DMS79 treated with DMSO at 0.1 percent for 48 hours (cell line): ENCODE measurements around the gene SURF6.
"Not testable (repeated sequence)": the region's sequence is repeated elsewhere in the genome, so short reads cannot be mapped to it uniquely, and the experiment has no call there.

Experiments
- DNase-seq: peaks from one replicate; lab custom pipeline; 2025; lab: John Stamatoyannopoulos, UW

Gene SURF6

GRCh38 chr9:133335924-133336811 is at the start of gene SURF6:
Gene SURF6, minus strand, starts transcription at chr9:133336188. Its CDS starts 56 bp downstream, at chr9:133336132.
- peak; percentile 86 for DNase-seq

DNA sequence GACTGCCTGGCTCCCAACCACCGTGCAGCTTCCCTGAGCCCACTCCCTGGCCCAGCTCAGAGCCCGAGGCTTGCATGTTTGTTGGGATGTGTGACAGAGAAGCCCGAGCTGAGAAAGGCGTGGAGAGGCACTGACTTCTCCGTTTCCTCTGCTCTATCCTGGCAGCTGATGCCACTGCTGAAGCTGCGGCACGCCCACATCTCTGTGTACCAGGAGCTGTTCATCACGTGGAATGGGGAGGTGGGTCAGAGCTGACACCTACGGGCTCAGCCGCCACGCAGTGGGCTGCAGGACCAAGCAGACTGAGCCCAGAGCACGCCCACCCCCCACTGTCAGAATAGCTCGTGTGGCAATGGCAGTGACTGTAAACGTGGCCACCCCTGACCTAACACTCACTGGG is 49.5 kb upstream of the SURF6 start:
- DNase-seq, result no peak

DNA sequence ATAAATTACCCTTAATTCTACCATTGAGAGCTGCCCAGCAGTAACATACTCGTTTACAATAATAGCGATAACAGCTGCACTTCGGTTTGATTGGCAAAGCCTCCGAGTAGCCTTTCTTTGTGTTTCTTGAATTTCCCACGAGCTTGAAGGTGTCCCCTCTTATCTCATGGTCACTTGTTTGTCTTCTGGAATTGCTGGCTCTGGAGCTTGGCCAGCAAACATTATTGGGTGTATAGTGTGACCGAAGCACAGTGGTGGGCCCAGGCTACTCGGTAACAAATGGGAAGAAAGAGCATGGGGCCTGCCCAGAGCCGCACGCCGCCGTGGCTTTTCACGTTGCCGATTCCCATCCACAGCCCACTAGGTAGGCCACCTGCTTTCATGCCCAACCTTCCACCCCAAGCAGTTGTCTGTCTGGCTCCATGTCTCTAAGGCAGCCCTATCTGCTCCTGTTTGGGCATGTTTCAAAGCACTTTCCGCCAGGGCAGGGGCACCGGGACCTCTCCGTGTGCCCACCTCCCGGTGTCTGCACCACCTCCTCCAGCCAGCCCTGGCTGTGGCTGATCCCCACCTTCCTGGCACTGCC is 48.8 kb upstream of the SURF6 start:
- DNase-seq, result no peak

DNA sequence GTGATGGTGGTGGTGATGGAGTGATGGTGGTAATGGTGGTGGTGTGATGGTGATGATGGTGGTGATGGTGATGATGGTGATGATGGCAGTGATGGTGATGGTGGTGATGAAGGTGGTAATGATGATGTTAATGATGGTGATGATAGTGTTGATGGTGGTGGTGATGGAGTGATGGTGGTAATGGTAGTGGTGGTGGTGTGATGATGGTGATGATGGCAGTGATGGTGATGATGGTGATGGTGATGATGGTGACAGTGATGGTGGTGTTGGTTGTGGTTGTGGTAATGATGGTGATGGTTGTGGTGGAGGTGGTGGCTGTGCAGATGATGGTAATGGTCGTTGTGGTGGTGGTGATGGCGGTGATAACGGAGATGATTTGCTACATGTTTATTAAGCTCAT is 47.5 kb upstream of the SURF6 start:
- DNase-seq, result no peak

DNA sequence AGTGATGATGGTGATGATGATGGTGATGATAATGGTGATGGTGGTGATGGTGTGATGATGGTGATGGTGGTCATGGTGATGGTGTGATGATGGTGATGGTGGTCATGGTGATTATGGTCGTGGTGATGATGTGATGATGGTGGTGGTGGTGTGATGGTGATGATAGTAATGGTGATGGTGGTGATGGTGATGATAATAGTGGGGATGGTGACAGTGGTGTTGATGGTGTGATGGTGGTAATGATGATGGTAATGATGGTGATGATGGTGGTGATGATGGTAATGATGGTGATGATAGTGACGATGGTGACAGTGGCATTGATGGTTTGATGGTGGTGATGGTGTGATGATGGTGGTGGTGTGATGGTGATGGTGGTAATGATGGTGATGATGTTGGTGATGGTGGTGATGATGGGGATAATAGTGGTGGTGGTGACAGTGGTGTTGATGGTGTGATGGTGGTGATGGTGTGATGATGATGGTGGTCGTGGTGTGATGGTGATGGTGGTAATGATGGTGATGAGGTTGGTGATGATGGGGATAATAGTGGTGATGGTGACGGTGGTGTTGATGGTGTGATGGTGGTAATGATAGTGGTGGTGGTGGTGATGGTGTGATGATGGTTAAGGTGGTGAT is 46.6 kb upstream of the SURF6 start:
- DNase-seq, result no peak

DNA sequence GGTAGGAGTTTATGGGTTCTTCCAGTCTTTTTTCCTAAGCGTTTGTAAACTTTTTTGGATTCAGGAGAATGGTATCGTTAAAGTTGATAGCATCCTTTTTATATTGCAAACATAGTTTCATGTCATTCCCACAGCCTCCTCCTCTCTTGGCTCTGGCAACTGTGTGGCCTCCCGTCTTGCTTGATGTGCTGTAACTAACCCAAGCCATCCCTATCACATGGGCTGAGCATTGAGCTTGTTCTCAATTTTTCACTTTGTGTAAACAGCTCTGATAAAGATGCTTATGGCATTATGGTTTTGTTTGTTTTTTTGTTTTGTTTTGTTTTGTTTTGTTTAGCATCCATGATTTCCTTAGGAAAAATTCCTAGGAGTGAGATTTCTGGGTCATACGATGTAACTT is 44.7 kb upstream of the SURF6 start:
- DNase-seq, result no peak

GRCh38 chr9:133379153-133380086 is 43.4 kb upstream of the SURF6 start:
- DNase-seq, result no peak

- no peak for DNase-seq
Measured at GRCh38 chr9:133378408-133378962, 42.5 kb upstream of the SURF6 start.

- no peak for DNase-seq
Measured at GRCh38 chr9:133377721-133378216, 41.8 kb upstream of the SURF6 start.

DNA sequence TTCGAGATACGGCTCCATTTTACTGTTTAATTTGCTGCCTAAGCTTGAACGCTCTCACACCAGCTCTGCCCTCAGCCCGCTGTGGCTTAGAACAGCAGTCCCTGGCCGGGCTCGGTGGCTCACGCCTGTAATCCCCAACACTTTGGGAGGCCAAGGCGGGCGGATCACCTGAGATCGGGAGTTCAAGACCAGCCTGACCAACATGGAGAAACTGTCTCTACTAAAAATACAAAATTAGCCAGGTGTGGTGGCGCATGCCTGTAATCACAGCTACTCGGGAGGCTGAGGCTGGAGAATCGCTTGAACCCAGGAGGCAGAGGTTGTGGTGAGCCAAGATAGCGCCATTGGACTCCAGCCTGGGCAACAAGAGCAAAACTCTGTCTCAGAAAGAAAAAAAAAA is 41.3 kb upstream of the SURF6 start:
- not testable (repeated sequence) for DNase-seq

GRCh38 chr9:133375724-133376654 is 40.0 kb upstream of the SURF6 start, which contains the start of the genes STKLD1 and SURF4:
Gene STKLD1, plus strand, starts transcription at chr9:133376366. Its CDS starts 108 bp downstream, at chr9:133376474.
Gene SURF4, minus strand, starts transcription at chr9:133376060. Its CDS starts 91 bp downstream, at chr9:133375969.
- DNase-seq, result peak; percentile 86

DNA sequence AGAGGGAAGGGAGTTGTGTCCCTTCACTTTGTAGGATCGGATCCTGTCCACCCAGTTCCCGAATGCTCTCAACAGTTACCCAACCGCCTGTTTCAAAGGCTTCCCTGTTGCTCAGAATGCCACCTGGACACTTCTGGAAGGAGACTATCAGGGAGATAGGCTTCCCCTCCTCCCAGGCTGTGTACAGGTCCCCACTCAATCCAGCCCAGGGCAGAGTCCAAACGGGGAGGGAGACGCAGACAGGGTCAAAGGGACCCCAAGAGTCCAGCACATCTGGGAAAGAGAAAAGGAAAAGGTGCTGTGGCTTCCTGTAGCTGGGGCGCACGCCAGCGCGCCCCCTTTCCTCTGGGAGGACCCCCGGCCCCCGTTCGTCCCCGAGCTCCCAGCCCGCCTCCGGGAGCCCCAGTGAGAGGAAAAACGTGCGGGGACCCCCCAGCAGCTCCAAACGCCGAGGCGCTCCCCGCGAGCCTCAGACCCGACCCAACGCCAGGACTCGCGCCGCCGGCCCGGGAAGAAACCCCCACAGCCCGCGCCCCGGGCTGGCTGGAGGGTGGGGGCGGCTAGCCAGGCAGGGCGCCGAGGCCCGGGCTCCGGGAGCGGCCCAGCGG is 39.2 kb upstream of the SURF6 start:
- DNase-seq, result peak; percentile 42

GRCh38 chr9:133374612-133375115 is 38.7 kb upstream of the SURF6 start:
- no peak for DNase-seq

DNA sequence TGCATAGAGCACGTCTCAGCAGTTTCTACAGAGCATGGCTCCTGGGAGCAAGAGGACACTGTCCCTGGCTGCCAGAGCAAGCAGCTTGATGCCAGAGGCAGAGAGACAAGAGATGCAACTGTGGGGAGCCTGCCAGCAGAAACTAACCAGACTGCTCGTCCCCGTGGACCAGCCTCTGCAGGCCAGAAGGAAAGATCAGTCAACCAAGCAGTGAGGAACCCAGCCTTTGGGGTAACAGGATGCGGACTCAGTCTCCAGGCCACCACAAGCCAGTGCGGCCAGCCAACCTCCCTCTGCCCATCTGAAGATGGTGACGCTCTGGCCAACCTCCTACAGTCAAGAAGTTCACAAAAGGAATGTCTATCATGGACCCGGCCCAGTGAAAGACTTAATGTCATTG is 36.2 kb upstream of the SURF6 start:
- no peak for DNase-seq

DNA sequence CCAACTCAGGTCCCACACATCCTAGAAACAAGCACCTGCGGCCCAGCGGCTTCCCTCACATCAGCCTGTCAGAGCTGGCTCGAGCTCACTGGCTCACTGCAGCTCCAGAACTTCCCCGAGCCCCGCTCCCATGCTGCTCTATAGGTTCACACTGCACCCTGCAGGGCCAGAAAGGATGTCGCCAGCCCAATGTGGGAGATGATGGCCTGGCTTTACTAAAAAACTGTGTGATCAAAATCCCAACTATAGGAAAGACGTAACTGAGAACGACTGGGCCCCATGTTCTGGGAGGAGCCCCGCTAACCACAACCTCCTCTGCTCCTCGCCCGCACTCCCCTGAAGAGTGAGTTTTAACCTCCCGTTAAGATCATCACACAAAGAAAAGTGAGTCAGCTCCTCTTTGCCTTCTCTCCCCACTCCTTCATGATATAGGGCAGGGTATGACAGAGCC is 35.3 kb upstream of the SURF6 start:
- DNase-seq, result no peak

- DNase-seq, result no peak
Measured at GRCh38 chr9:133370685-133371084, 34.7 kb upstream of the SURF6 start.

- DNase-seq, result no peak
Measured at GRCh38 chr9:133369933-133370332, 33.9 kb upstream of the SURF6 start.

DNA sequence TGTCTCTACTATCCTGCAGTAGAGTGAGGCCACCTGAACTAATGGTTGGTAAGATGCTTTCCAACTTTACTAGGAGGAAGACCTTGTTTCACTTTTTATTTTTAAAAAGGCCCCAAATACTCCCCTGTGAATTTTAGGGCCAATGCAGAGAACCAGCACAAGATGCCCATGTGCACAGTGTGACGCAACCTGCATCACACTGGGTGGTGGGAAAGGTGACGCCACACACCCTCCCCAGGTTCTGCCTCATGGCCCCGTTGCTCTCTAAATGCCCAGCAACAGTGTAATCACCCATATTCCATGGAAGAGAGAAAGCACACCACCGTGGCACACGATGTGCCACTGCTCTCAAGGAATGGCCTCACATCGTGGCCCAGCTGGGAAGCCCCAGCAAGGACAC is 33.4 kb upstream of the SURF6 start:
- DNase-seq, result no peak

DNA sequence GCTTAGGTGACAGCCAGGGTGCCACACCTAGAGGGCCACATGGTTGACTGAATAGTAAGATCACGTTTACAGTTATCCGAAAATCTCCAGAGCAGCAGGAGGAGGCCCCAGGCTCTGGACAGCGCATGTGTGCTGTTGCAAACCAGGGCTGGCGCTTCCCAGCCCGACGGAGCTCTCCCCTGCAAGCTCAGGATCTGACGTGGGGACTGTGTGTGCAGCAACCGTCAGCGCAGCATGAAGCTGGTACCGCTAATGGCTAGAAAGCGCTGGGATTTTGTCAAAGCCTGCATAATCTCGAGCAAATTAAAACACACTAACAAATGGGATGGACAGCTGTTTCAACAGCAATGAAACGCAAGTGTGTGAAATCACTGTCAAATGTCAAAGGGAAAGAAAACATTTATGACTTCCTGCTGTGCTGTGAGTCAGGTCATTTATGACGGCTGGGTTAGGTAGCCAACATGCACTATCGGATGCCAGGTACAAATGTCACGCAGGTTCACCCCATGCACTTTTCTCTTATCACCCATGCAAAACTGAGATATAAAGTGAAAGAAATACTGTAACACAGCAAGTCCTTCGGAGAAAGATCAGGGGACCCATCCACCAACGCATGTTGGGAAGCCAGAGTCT is 32.4 kb upstream of the SURF6 start:
- no peak for DNase-seq
